ENCODE data around the gene PPP1R36. TPM values are rescaled to one million over a fixed set of nuclear protein-coding genes. Genes with fewer than 3 reads are reported as not detected.
A peak's percentile ranks its signal among the peaks of the same experiment; 100 is the strongest.

The PPP1R36 gene
- total and polyA plus RNA-seq, 2 of the 13 experiments (the other 11 are each of a cell fraction or from before 2014, with no cell fraction given), result 0.11 to 0.17 TPM

- TF ChIP-seq KAT7 (CRISPR knock-in tag; IDR thresholded peaks at IDR 0.05; ENCODE audit: borderline replicate concordance), result no peak
- no peak for TF ChIP-seq TOE1 (CRISPR knock-in tag; IDR thresholded peaks at IDR 0.05)
- peak; percentile 55 for TF ChIP-seq ZNF574 (CRISPR knock-in tag; IDR thresholded peaks at IDR 0.05)
- TF ChIP-seq KLF6 (CRISPR knock-in tag; IDR thresholded peaks at IDR 0.05), result no peak
- no peak for TF ChIP-seq KDM5B (CRISPR knock-in tag; IDR thresholded peaks at IDR 0.05; ENCODE audit: borderline replicate concordance)
- peak; percentile 64; the same call in 1 of the 2 replicates for TF ChIP-seq KMT2B (CRISPR knock-in tag; IDR thresholded peaks at IDR 0.05)
- no peak for TF ChIP-seq PREB (CRISPR knock-in tag; IDR thresholded peaks at IDR 0.05)
- TF ChIP-seq E2F5 (CRISPR knock-in tag; conservative IDR thresholded peaks at IDR 0.05), result peak; percentile 62; the same call in 1 of the 2 replicates
- TF ChIP-seq PHF20 (CRISPR knock-in tag; IDR thresholded peaks at IDR 0.05), result 0 out of 2 replicates have a peak, but pooled peaks have one; percentile 52
- no peak for TF ChIP-seq ZNF678 (CRISPR knock-in tag; IDR thresholded peaks at IDR 0.05)
- no peak for TF ChIP-seq SRSF4 (IDR thresholded peaks at IDR 0.05; ENCODE audit: low read depth, low read length, poor library complexity, severe bottlenecking)
- TF ChIP-seq FOXO1 (CRISPR knock-in tag; IDR thresholded peaks at IDR 0.05), result peak; percentile 28; the same call in 1 of the 2 replicates
- TF ChIP-seq CENPBD1 (CRISPR knock-in tag; IDR thresholded peaks at IDR 0.05; ENCODE audit: borderline replicate concordance, low read depth), result no peak
- TF ChIP-seq ZMAT5 (CRISPR knock-in tag; IDR thresholded peaks at IDR 0.05; ENCODE audit: borderline replicate concordance, low read depth), result no peak
- no peak for TF ChIP-seq TP53 (CRISPR knock-in tag; conservative IDR thresholded peaks at IDR 0.05)
- peak; percentile 37; the same call in 1 of the 2 replicates for TF ChIP-seq RBFOX2 (IDR thresholded peaks at IDR 0.05; ENCODE audit: low read depth, low read length)
- TF ChIP-seq SOX6 (IDR thresholded peaks at IDR 0.05), result no peak
- TF ChIP-seq SOX6 (CRISPR knock-in tag; IDR thresholded peaks at IDR 0.05), result peak; percentile 25; the same call in 1 of the 2 replicates
- TF ChIP-seq YY1 (IDR thresholded peaks at IDR 0.05; ENCODE audit: insufficient read depth, insufficient replicate concordance, low read depth, low read length), result peak; percentile 26
- TF ChIP-seq ZNF431 (CRISPR knock-in tag; IDR thresholded peaks at IDR 0.05; ENCODE audit: borderline replicate concordance, low read depth), result no peak
- no peak for TF ChIP-seq KLF16 (CRISPR knock-in tag; IDR thresholded peaks at IDR 0.05)
- no peak for TF ChIP-seq SP1 (IDR thresholded peaks at IDR 0.05)
- peak; percentile 83 for TF ChIP-seq SP1 (CRISPR knock-in tag; IDR thresholded peaks at IDR 0.05)
- TF ChIP-seq MIER2 (CRISPR knock-in tag; IDR thresholded peaks at IDR 0.05), result no peak
- TF ChIP-seq GATAD2A (CRISPR knock-in tag; IDR thresholded peaks at IDR 0.05), result peak; percentile 35; the same call in 1 of the 2 replicates
These were observed 9.3 kb upstream of the PPP1R36 start, which contains the start of gene HSPA2 (continued) for GRCh38 chr14:64540208-64541202.

Measured in HepG2 (cell line).